GM12878 (cell line): ENCODE data around the gene GALR3. TPM values are rescaled to one million over a fixed set of nuclear protein-coding genes. Genes with fewer than 3 reads are reported as not detected.

ENCODE experiments used
- ATAC-seq: fragments of 200-7000 bp; cut with Tn5 transposase; 3 replicates; pipeline ENCODE4 v1.9.1; 2020; ENCODE audit warnings: mild to moderate bottlenecking, moderate library complexity
- BruUV-seq: library from RNA; stranded (reverse); fragments of 400-500 nt; replicated peaks from 2 replicates; lab custom pipeline; 2021; lab: Mats Ljungman, UMichigan
- CTCF ChIA-PET: fragments of 300-600 bp; sonication (Branson Sonifier 250); formaldehyde crosslinking; extraction: SDS; loops from one replicate; lab custom pipeline; 2021; ENCODE audit warnings: inconsistent platforms; lab: Yijun Ruan, JAX
- POLR2A ChIA-PET: fragments of 350-600 bp; formaldehyde crosslinking; extraction: SDS; loops from one replicate; lab custom pipeline; 2021; ENCODE audit warnings: inconsistent platforms; lab: Charles Lee
- RAD21 ChIA-PET: fragments of 300-600 bp; sonication (Branson Sonifier 250); formaldehyde crosslinking; loops from one replicate; lab custom pipeline; 2023; ENCODE audit warnings: antibody characterized with exemption; ENCODE audit not compliant: unreplicated experiment; lab: Charles Lee
- SMC1A ChIA-PET: fragments of 300-600 bp; sonication (Branson Sonifier 250); formaldehyde crosslinking; loops from one replicate; lab custom pipeline; 2023; ENCODE audit not compliant: unreplicated experiment, uncharacterized antibody; lab: Charles Lee
- DNase-seq: peaks from one replicate; pipeline ENCODE4 v3.0.0-alpha.2; 2011; ENCODE audit warnings: low read depth, low spot score
- FAIRE-seq: peaks from 3 replicates; lab custom pipeline; 2011; peaks lifted over from hg19 to GRCh38; lab: Jason Lieb, UNC
- H2AFZ ChIP-seq: 2 replicates; pipeline ENCODE4 v1.6.0; 2011; ENCODE audit warnings: low read depth, low read length, control low read depth; ENCODE audit not compliant: control insufficient read depth
- H3K27ac ChIP-seq: 2 replicates; pipeline ENCODE4 v1.5.1; 2011; ENCODE audit warnings: control low read depth; ENCODE audit not compliant: control insufficient read depth, insufficient read depth
- H3K27me3 ChIP-seq, 2 experiments: replicated peaks in 1 of 2; 2 replicates each; pipeline versions ENCODE4 v1.6.0 to v1.6.1; 2011; ENCODE audit warnings: low read length in 1 of 2; ENCODE audit not compliant: control insufficient read depth in 2 of 2, insufficient read depth in 2 of 2
- H3K36me3 ChIP-seq, 2 experiments: 2 replicates each; pipeline ENCODE4 v1.5.1; 2011; ENCODE audit warnings: low read length in 1 of 2; ENCODE audit not compliant: control insufficient read depth in 2 of 2, insufficient read depth in 2 of 2
- H3K4me1 ChIP-seq: 2 replicates; pipeline ENCODE4 v1.6.1; 2011; ENCODE audit warnings: mild to moderate bottlenecking, low read length, moderate library complexity, mixed read lengths; ENCODE audit not compliant: control insufficient read depth, insufficient read depth
- H3K4me2 ChIP-seq: 2 replicates; pipeline ENCODE4 v1.6.0; 2011; ENCODE audit warnings: control low read depth; ENCODE audit not compliant: control insufficient read depth, insufficient read depth
- H3K4me3 ChIP-seq: fragments of 200-600 bp; sonication (generic); 2 replicates; pipeline ENCODE4 v1.5.1; 2016
- H3K79me2 ChIP-seq: 2 replicates; pipeline ENCODE4 v1.6.0; 2011; ENCODE audit warnings: low read length; ENCODE audit not compliant: control insufficient read depth, insufficient read depth
- H3K9ac ChIP-seq: 2 replicates; pipeline ENCODE4 v1.8.0; 2011; ENCODE audit warnings: low read length, control low read depth, mixed read lengths; ENCODE audit not compliant: control insufficient read depth, insufficient read depth
- H3K9me3 ChIP-seq: replicated peaks from 3 replicates; pipeline ENCODE4 v1.5.1; 2011; ENCODE audit warnings: mild to moderate bottlenecking, low read length; ENCODE audit not compliant: control insufficient read depth, insufficient read depth
- H4K20me1 ChIP-seq: 2 replicates; pipeline ENCODE4 v1.6.0; 2011; ENCODE audit not compliant: control insufficient read depth, insufficient read depth
- CHD4 ChIP-seq: fragments of 200-600 bp; sonication (generic); IDR thresholded peaks from 2 replicates; pipeline ENCODE4 v1.6.1; 2016; ENCODE audit warnings: mild to moderate bottlenecking
- CREB1 ChIP-seq: IDR thresholded peaks from 2 replicates; pipeline ENCODE4 v1.6.1; 2012; ENCODE audit warnings: low read depth, mild to moderate bottlenecking, inconsistent platforms
- E4F1 ChIP-seq: fragments of 450-650 bp; IDR thresholded peaks from 2 replicates; pipeline ENCODE4 v1.6.1; 2018; ENCODE audit warnings: borderline replicate concordance, mild to moderate bottlenecking; ENCODE audit not compliant: partially characterized antibody
- EZH2 ChIP-seq: IDR thresholded peaks from 2 replicates; pipeline ENCODE4 v1.6.1; 2012; ENCODE audit warnings: low read depth, mild to moderate bottlenecking, control low read depth, inconsistent platforms, low read length, borderline replicate concordance; ENCODE audit not compliant: control insufficient read depth
- NR2F1 ChIP-seq: fragments of 450-650 bp; conservative IDR thresholded peaks from 2 replicates; pipeline ENCODE4 v1.6.1; 2017; ENCODE audit warnings: mild to moderate bottlenecking
- SPI1 ChIP-seq: IDR thresholded peaks from 2 replicates; pipeline ENCODE4 v1.6.1; 2011; ENCODE audit warnings: low read depth, mild to moderate bottlenecking, low read length, moderate library complexity, borderline replicate concordance; ENCODE audit not compliant: insufficient read depth
- TAF1 ChIP-seq: IDR thresholded peaks from 2 replicates; pipeline ENCODE4 v1.6.1; 2011; ENCODE audit warnings: mild to moderate bottlenecking, low read depth, low read length, borderline replicate concordance
- WGBS: methylation state at CpG from one replicate; pipeline ENCODE4 v1.1.6; 2016; ENCODE audit warnings: low lambda C conversion rate; ENCODE audit not compliant: insufficient replicate concordance, insufficient coverage; ENCODE audit errors: missing lambda C conversion rate; 5-methylcytosine and 5-hydroxymethylcytosine counted together
- in situ Hi-C: fragments of 300-500 bp; cut with MboI; formaldehyde crosslinking; loops from 9 replicates; pipeline ENCODE4 v1.14.3; 2018; ENCODE audit warnings: mixed read lengths
- intact Hi-C: fragments of 100-400 bp; cut with micrococcal nuclease; formaldehyde crosslinking; loops from one replicate; pipeline ENCODE4 v1.14.2; 2022; ENCODE audit not compliant: unreplicated experiment
- polyA plus RNA-seq, 11 experiments: library from polyadenylated mRNA; depleted of rRNA in 4 of 11; unstranded in 6 of 11; stranded (reverse) in 5 of 11; fragments of >200 nt; fragmentation: Nextera tagmentation in 4 of 11; fragmentation: Illumina TruSeq in 1 of 11; extraction: Ambion mirVana in 4 of 11; extraction: Trizol in 1 of 11; gene quantifications; 1 replicate in 1 of 11; 2 replicates in 10 of 11; pipeline versions ENCODE4 v1.2.1 to v1.2.3, GENCODE V29; 2011 to 2016; ENCODE audit warnings: inconsistent platforms in 2 of 11, missing spikeins in 2 of 11, low read depth in 1 of 11
- total RNA-seq, 4 experiments: library from RNA; depleted of rRNA in 3 of 4; stranded (reverse); fragments of >200 nt in 3 of 4; fragmentation: Illumina TruSeq in 1 of 4; extraction: Trizol in 1 of 4; gene quantifications; 2 replicates each; pipeline versions ENCODE4 v1.2.1 to v1.2.3, GENCODE V29; 2013 to 2021

The GALR3 gene
- total and polyA plus RNA-seq, 10 of the 15 experiments (the other 5 are each of a cell fraction or from before 2014, with no cell fraction given), result not detected

GRCh38 chr22:37804881-37805809, 18.0 kb upstream of the GALR3 start (continued):
- TF ChIP-seq E4F1 (no peak), CREB1 (0 out of 2 replicates have a peak, but pooled peaks have one; percentile 8), TAF1 (peak; percentile 39; the same call in 1 of the 2 replicates)

DNA sequence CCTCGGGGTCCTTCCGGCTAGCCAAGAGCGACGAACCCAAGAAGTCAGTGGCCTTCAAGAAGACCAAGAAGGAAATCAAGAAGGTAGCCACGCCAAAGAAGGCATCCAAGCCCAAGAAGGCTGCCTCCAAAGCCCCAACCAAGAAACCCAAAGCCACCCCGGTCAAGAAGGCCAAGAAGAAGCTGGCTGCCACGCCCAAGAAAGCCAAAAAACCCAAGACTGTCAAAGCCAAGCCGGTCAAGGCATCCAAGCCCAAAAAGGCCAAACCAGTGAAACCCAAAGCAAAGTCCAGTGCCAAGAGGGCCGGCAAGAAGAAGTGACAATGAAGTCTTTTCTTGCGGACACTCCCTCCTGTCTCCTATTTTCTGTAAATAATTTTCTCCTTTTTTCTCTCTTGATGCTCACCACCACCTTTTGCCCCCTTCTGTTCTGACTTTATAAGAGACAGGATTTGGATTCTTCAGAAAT, 17.3 kb upstream of the GALR3 start:
- no peak overlapping the region for H3K9ac ChIP-seq
- no peak overlapping the region for H3K27ac ChIP-seq
- ChIA-PET POLR2A (no interaction called here), SMC1A (no interaction called here), RAD21 (no interaction called here), CTCF (no interaction called here)
- peaks cover 7% of the 10 kb centered on the region for H3K4me1 ChIP-seq
- FAIRE-seq (no peak), DNase-seq (no peak), ATAC-seq (no peak)
- BruUV-seq, result no TSS peak
- in situ Hi-C loops, result no loop called here
- H3K79me2 ChIP-seq, result no peaks in the 10 kb centered on the region
- WGBS, result 21% methylated on average over 10 of the region's 10 CpGs
- H3K9me3 ChIP-seq, result no peaks in the 10 kb centered on the region; the same call in 2 of the 3 replicates
- peaks cover 12 to 34% of the 10 kb centered on the region in 2 experiments for H3K27me3 ChIP-seq
- intact Hi-C loops, result no loop called here
- H4K20me1 ChIP-seq, result no peaks in the 10 kb centered on the region
- H3K36me3 ChIP-seq, result no peaks in the 10 kb centered on the region
- H3K4me2 ChIP-seq, result no peak overlapping the region
- no peak overlapping the region for H3K4me3 ChIP-seq
- TF ChIP-seq NR2F1 (no peak), SPI1 (no peak), EZH2 (0 out of 2 replicates have a peak, but pooled peaks have one; percentile 28), CHD4 (no peak)
- no peak overlapping the region for H2AFZ ChIP-seq
